Heart left ventricle (tissue), 16 donors: ENCODE measurements around the gene RAB44. TPM values are rescaled to one million over a fixed set of nuclear protein-coding genes. Genes with fewer than 3 reads are reported as not detected.

Experiments used
- ATAC-seq, 4 donors: fragments of 200-7000 bp; cut with Tn5 transposase; one replicate each; pipeline ENCODE4 v1.9.1; 2020 to 2022; ENCODE audit warnings: moderate library complexity in 4 of 4, mild to moderate bottlenecking in 3 of 4, moderate number of reproducible peaks in 1 of 4
- DNase-seq, 5 donors: peaks; one replicate each; pipeline ENCODE4 v3.0.0-alpha.2; 2020
- H3K27ac ChIP-seq, 12 donors: fragments of 200-600 bp; sonication (generic) in 4 of 12; one replicate each; pipeline versions ENCODE4 v1.5.0 to v1.8.0; 2016 to 2022; ENCODE audit warnings: mild to moderate bottlenecking in 2 of 12
- H3K27me3 ChIP-seq, 9 donors: fragments of 200-600 bp; sonication (generic) in 2 of 9; one replicate each; pipeline versions ENCODE4 v1.5.1 to v1.8.0; 2016 to 2022; ENCODE audit warnings: mild to moderate bottlenecking in 3 of 9
- H3K36me3 ChIP-seq, 9 donors: fragments of 200-600 bp; sonication (generic) in 2 of 9; one replicate each; pipeline versions ENCODE4 v1.5.0 to v1.8.0; 2018 to 2022; ENCODE audit warnings: mild to moderate bottlenecking in 2 of 9
- H3K4me1 ChIP-seq, 12 donors: fragments of 200-600 bp; sonication (generic) in 4 of 12; one replicate each; pipeline versions ENCODE4 v1.5.0 to v1.8.0; 2016 to 2022; ENCODE audit warnings: mild to moderate bottlenecking in 3 of 12
- H3K4me3 ChIP-seq, 12 donors: fragments of 200-600 bp; sonication (generic) in 4 of 12; one replicate each; pipeline versions ENCODE4 v1.5.0 to v1.8.0; 2017 to 2022; ENCODE audit warnings: mild to moderate bottlenecking in 9 of 12, moderate library complexity in 4 of 12
- H3K9me3 ChIP-seq, 12 donors: fragments of 200-600 bp; sonication (generic) in 4 of 12; one replicate each; pipeline versions ENCODE4 v1.5.0 to v1.8.0; 2016 to 2022; ENCODE audit warnings: mild to moderate bottlenecking in 1 of 12
- CTCF ChIP-seq, 12 donors: fragments of 200-600 bp; sonication (generic) in 4 of 12; IDR thresholded peaks; one replicate each; pipeline versions ENCODE4 v1.5.0 to v1.8.0; 2018 to 2022; ENCODE audit warnings: antibody characterized with exemption in 12 of 12, mild to moderate bottlenecking in 5 of 12
- POLR2A ChIP-seq, 2 donors: fragments of 450-650 bp; IDR thresholded peaks; one replicate each; pipeline ENCODE4 v1.6.1; 2017; ENCODE audit warnings: antibody characterized with exemption in 2 of 2, mild to moderate bottlenecking in 2 of 2, moderate library complexity in 2 of 2
- WGBS, 4 donors: extraction: QIAGEN DNeasy Blood & Tissue Kit in 2 of 4; methylation state at CpG; one replicate each; pipeline versions ENCODE4 v1.1.5 to v1.1.7; 2013 to 2018; 5-methylcytosine and 5-hydroxymethylcytosine counted together
- intact Hi-C, 10 donors: fragments of 100-400 bp; cut with DNase I; formaldehyde crosslinking; loops; one replicate each; pipeline versions ENCODE4 v1.11.1 to v1.14.2; 2022
- polyA plus RNA-seq, 2 donors: library from polyadenylated mRNA; stranded (reverse); fragments of 200-250 nt; gene quantifications; one replicate each; pipeline ENCODE4 v1.2.3, GENCODE V29; 2013
- total RNA-seq, 9 donors: library from RNA; depleted of rRNA in 2 of 9; stranded (reverse); fragments of >200 nt in 2 of 9; fragmentation: NEBNext Ultra II Directional in 3 of 9; extraction: Animal tissue kit (Norgen Biotek cat#: 25700) in 3 of 9; gene quantifications; one replicate each; pipeline versions ENCODE4 v1.1.0 to v1.2.4, GENCODE V29; 2016 to 2023
- donor health status: ischemic (EF 13 %, LVEDD 7.1; RV severe dilation, severe dysfunction).
- donor health status: healthy with polysubstance abuse.
- donor health status: DM: no; HTN: yes; CAD: no.
- donor health status: DM: no; HTN: no; CAD: no.
- donor health status: ischemic (EF 25% LVEDD 6.9; RV normal size, moderate dysfunction).
- donor health status: ischemic (EF 25% LVEDD 5.7; RV mildly dilated, moderate dysfunction).
- donor health status: healthy.
- donor health status: DM: yes; HTN: yes; CAD: no.
- donor health status: ischemic (EF 35%, LVEDD 5.7; RV mildly dilated, moderate dysfunction).
- donor health status: nonischemic (EF 11% LVEDD 7.7; RV severe dilation, severe dysfunction).
- donor health status: DM: yes; HTN: yes; CAD: no.
- donor health status: PGD.
- donor health status: ischemic (EF 29% LVEDD 5.4; RV normal size, mild dysfunction).
- donor health status: nonischemic (EF 23%, LVEDD 6.1; RV moderate dilation, normal function).

Gene RAB44
- total and polyA plus RNA-seq, 11 donors = 0.04 to 0.32 (median 0.08) TPM; not detected in 5

- 88 to 91% (median 90%) methylated on average over 8 of the region's 8 CpGs for WGBS, 4 donors
- no peaks in the 10 kb centered on the region for H3K4me1 ChIP-seq
- no peak for TF ChIP-seq POLR2A (IDR thresholded peaks at IDR 0.05)
- H3K36me3 ChIP-seq = no peaks in the 10 kb centered on the region
- H3K9me3 ChIP-seq = no peaks in the 10 kb centered on the region
- intact Hi-C loops = no loop called here
- no peak overlapping the region for H3K4me3 ChIP-seq
- ATAC-seq = no peak
- no peak overlapping the region for H3K27ac ChIP-seq
- no peaks in the 10 kb centered on the region for H3K27me3 ChIP-seq
- DNase-seq = no peak
These were observed 19.0 kb downstream of the RAB44 start for GRCh38 chr6:36716476-36717093.

- Histone ChIP-seq H3K4me1 (no peaks in the 10 kb centered on the region), H3K4me3 (no peak overlapping the region), H3K27me3 (no peaks in the 10 kb centered on the region), H3K9me3 (no peaks in the 10 kb centered on the region), H3K36me3 (no peaks in the 10 kb centered on the region), H3K27ac (no peak overlapping the region)
- 69 to 83% (median 74%) methylated on average over 13 of the region's 13 CpGs for WGBS, 4 donors
- intact Hi-C loops = no loop called here
- no peak for DNase-seq
- no peak for ATAC-seq
- TF ChIP-seq CTCF (IDR thresholded peaks at IDR 0.05) (no peak), POLR2A (IDR thresholded peaks at IDR 0.05) (no peak)
These were observed 19.7 kb downstream of the RAB44 start for GRCh38 chr6:36717231-36717825.

GRCh38 chr6:36717871-36718540 is 20.4 kb downstream of the RAB44 start:
- intact Hi-C loops = no loop called here
- no peaks in the 10 kb centered on the region for H3K9me3 ChIP-seq
- WGBS, 4 donors = 80 to 83% (median 81%) methylated on average over 11 to 12 of the region's 12 CpGs
- TF ChIP-seq CTCF (IDR thresholded peaks at IDR 0.05) (no peak), POLR2A (IDR thresholded peaks at IDR 0.05) (no peak)
- no peaks in the 10 kb centered on the region for H3K4me1 ChIP-seq
- no peak overlapping the region for H3K4me3 ChIP-seq
- no peaks in the 10 kb centered on the region for H3K36me3 ChIP-seq
- DNase-seq (no peak), ATAC-seq (no peak)
- no peaks in the 10 kb centered on the region for H3K27me3 ChIP-seq
- H3K27ac ChIP-seq = no peak overlapping the region

- Histone ChIP-seq H3K4me3 (no peak overlapping the region), H3K4me1 (no peaks in the 10 kb centered on the region), H3K36me3 (no peaks in the 10 kb centered on the region), H3K27ac (no peak overlapping the region), H3K9me3 (no peaks in the 10 kb centered on the region), H3K27me3 (no peaks in the 10 kb centered on the region)
- intact Hi-C loops = no loop called here
- no peak for TF ChIP-seq POLR2A (IDR thresholded peaks at IDR 0.05)
- no peak for TF ChIP-seq CTCF (IDR thresholded peaks at IDR 0.05)
- 82 to 92% (median 85%) methylated on average over 5 of the region's 5 CpGs for WGBS, 4 donors
- DNase-seq (no peak), ATAC-seq (no peak)
These were observed 20.9 kb downstream of the RAB44 start for GRCh38 chr6:36718560-36718959.
